ENCODE data around the gene IFT122. TPM values are rescaled to one million over a fixed set of nuclear protein-coding genes. Genes with fewer than 3 reads are reported as not detected.
A peak's percentile ranks its signal among the peaks of the same experiment; 100 is the strongest.

IFT122 gene
- total and polyA plus RNA-seq, 3 donors from 2014 or later, result 125 to 218 (median 168) TPM

DNA sequence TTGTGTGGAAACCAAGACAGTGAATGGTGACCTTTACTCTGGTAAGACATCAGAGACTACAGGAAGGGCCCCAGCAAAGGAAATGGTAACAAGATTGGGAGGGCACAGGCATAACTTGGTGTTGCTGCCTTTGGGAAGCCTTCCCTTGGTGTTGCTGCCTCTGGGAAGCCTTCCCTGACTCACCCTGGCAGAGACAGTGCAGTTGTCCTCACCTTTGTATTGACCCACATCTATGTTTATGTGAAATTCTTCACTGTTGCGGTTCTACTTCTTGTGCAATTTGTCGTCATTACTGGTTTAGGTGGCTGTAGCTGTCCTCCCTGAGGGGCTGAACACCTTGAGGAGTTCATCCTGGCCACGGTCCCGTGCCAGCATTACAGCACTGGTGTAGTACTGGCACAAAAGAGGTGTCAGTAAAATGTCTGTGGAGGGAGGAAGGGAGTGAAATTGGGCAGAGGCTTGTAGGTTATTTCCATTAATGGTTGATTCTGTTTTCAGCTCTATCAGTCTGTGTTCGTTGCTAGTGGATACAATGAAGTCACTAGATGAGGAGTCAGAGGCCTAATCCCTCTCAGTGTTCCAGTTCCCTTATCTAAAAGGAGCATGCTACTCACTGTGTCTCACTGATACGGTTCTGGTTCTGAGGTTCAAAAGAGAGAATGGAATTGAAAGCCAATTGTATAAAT is 21.6 kb downstream of the IFT122 start:
- intact Hi-C loops (cut with DNase I; ENCODE audit: low total_unique reads), result no loop called here
- DNase-seq, result no peak
- TF ChIP-seq, protein P1, sequence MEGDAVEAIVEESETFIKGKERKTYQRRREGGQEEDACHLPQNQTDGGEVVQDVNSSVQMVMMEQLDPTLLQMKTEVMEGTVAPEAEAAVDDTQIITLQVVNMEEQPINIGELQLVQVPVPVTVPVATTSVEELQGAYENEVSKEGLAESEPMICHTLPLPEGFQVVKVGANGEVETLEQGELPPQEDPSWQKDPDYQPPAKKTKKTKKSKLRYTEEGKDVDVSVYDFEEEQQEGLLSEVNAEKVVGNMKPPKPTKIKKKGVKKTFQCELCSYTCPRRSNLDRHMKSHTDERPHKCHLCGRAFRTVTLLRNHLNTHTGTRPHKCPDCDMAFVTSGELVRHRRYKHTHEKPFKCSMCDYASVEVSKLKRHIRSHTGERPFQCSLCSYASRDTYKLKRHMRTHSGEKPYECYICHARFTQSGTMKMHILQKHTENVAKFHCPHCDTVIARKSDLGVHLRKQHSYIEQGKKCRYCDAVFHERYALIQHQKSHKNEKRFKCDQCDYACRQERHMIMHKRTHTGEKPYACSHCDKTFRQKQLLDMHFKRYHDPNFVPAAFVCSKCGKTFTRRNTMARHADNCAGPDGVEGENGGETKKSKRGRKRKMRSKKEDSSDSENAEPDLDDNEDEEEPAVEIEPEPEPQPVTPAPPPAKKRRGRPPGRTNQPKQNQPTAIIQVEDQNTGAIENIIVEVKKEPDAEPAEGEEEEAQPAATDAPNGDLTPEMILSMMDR (IDR thresholded peaks at IDR 0.05), result no peak
- no peak for TF ChIP-seq POLR2A (IDR thresholded peaks at IDR 0.05)
- H3K4me3 ChIP-seq, result no peak overlapping the region
- no peaks in the 10 kb centered on the region for H3K27me3 ChIP-seq
- H3K36me3 ChIP-seq (ENCODE audit: low read depth, missing control alignments), result no peaks in the 10 kb centered on the region
- 79 to 81% methylated on average over 6 of the region's 6 CpGs for WGBS, 2 donors
- no peaks in the 10 kb centered on the region for H3K4me1 ChIP-seq
- H3K27ac ChIP-seq, result peak overlapping the region in 1 of 2 donors; percentile 51
- H3K9me3 ChIP-seq, result no peaks in the 10 kb centered on the region

- Histone ChIP-seq H3K27me3 (no peaks in the 10 kb centered on the region), H3K36me3 (ENCODE audit: low read depth, missing control alignments) (no peaks in the 10 kb centered on the region), H3K4me1 (no peaks in the 10 kb centered on the region), H3K4me3 (no peak overlapping the region), H3K9me3 (no peaks in the 10 kb centered on the region), H3K27ac (no peak overlapping the region)
- TF ChIP-seq, protein P1 (IDR thresholded peaks at IDR 0.05), result no peak
- no peak for TF ChIP-seq POLR2A (IDR thresholded peaks at IDR 0.05)
- DNase-seq, result no peak
- intact Hi-C loops (cut with DNase I; ENCODE audit: low total_unique reads), result no loop called here
- WGBS, 2 donors, result 69 to 96% methylated on average over 3 of the region's 3 CpGs
Measured at GRCh38 chr3:129462361-129462968, 22.4 kb downstream of the IFT122 start.

- Histone ChIP-seq H3K4me1 (no peaks in the 10 kb centered on the region), H3K4me3 (no peak overlapping the region), H3K36me3 (ENCODE audit: low read depth, missing control alignments) (no peaks in the 10 kb centered on the region), H3K27me3 (no peaks in the 10 kb centered on the region), H3K9me3 (no peaks in the 10 kb centered on the region), H3K27ac (no peak overlapping the region)
- 95 to 97% methylated on average over 3 of the region's 3 CpGs for WGBS, 2 donors
- no peak for TF ChIP-seq POLR2A (IDR thresholded peaks at IDR 0.05)
- TF ChIP-seq, protein P1 (IDR thresholded peaks at IDR 0.05), result no peak
- DNase-seq, result no peak
- intact Hi-C loops (cut with DNase I; ENCODE audit: low total_unique reads), result no loop called here
Measured at GRCh38 chr3:129463094-129463493, 23.1 kb downstream of the IFT122 start.

- H3K27ac ChIP-seq, result no peak overlapping the region
- no peaks in the 10 kb centered on the region for H3K9me3 ChIP-seq
- H3K36me3 ChIP-seq (ENCODE audit: low read depth, missing control alignments), result no peaks in the 10 kb centered on the region
- H3K4me3 ChIP-seq, result no peak overlapping the region
- TF ChIP-seq, protein P1 (IDR thresholded peaks at IDR 0.05), result no peak
- TF ChIP-seq POLR2A (IDR thresholded peaks at IDR 0.05), result no peak
- no peaks in the 10 kb centered on the region for H3K4me1 ChIP-seq
- intact Hi-C loops (cut with DNase I; ENCODE audit: low total_unique reads), result no loop called here
- no peaks in the 10 kb centered on the region for H3K27me3 ChIP-seq
- 81 to 83% methylated on average over 4 of the region's 4 CpGs for WGBS, 2 donors
- no peak for DNase-seq
Measured at GRCh38 chr3:129463716-129464115, 23.7 kb downstream of the IFT122 start.

- Histone ChIP-seq H3K9me3 (no peaks in the 10 kb centered on the region), H3K36me3 (ENCODE audit: low read depth, missing control alignments) (no peaks in the 10 kb centered on the region), H3K4me1 (peaks cover 1% of the 10 kb centered on the region), H3K27me3 (no peaks in the 10 kb centered on the region), H3K27ac (no peak overlapping the region), H3K4me3 (no peak overlapping the region)
- intact Hi-C loops (cut with DNase I; ENCODE audit: low total_unique reads), result no loop called here
- 77 to 100% methylated on average over 1 of the region's 1 CpG for WGBS, 2 donors
- no peak for TF ChIP-seq POLR2A (IDR thresholded peaks at IDR 0.05)
- TF ChIP-seq, protein P1 (IDR thresholded peaks at IDR 0.05), result no peak
- DNase-seq, result no peak
Measured at GRCh38 chr3:129467932-129468331, 27.9 kb downstream of the IFT122 start.

Data from testis (tissue), 3 donors.